GM19351 (cell line): ENCODE results near the gene PROCA1.

Experiments used
- ATAC-seq: cut with Tn5 transposase; IDR thresholded peaks from one replicate; pipeline ENCODE4 v1.9.1; 2021; ENCODE audit warnings: mild to moderate bottlenecking, moderate library complexity; ENCODE audit not compliant: unreplicated experiment

Gene PROCA1

GRCh38 chr17:28711723-28712031 is at the start of gene PROCA1:
TSS of gene PROCA1 (minus strand) at chr17:28711888. CDS start at chr17:28711660, 228 bp downstream.
- peak; percentile 16 for ATAC-seq

GRCh38 chr17:28760601-28761562 is 49.2 kb upstream of the PROCA1 start:
- ATAC-seq: no peak

GRCh38 chr17:28759256-28759865 is 47.7 kb upstream of the PROCA1 start:
- ATAC-seq: no peak

- ATAC-seq: no peak
These were observed 46.9 kb upstream of the PROCA1 start for GRCh38 chr17:28758411-28759121.

GRCh38 chr17:28756049-28756804 is 44.5 kb upstream of the PROCA1 start:
- no peak for ATAC-seq

GRCh38 chr17:28755486-28755885 is 43.8 kb upstream of the PROCA1 start:
- no peak for ATAC-seq

- ATAC-seq: no peak
These were observed 40.1 kb upstream of the PROCA1 start for GRCh38 chr17:28751600-28752366.

- peak; percentile 73 for ATAC-seq
These were observed 38.7 kb upstream of the PROCA1 start for GRCh38 chr17:28750178-28751047.

GRCh38 chr17:28749516-28750177 is 38.0 kb upstream of the PROCA1 start:
- no peak for ATAC-seq

GRCh38 chr17:28748852-28749515 is 37.3 kb upstream of the PROCA1 start:
- no peak for ATAC-seq

- no peak for ATAC-seq
These were observed 36.4 kb upstream of the PROCA1 start for GRCh38 chr17:28747801-28748750.

GRCh38 chr17:28747051-28747691 is 35.5 kb upstream of the PROCA1 start:
- no peak for ATAC-seq

- no peak for ATAC-seq
These were observed 34.9 kb upstream of the PROCA1 start for GRCh38 chr17:28746611-28747050.

GRCh38 chr17:28745786-28746411 is 34.2 kb upstream of the PROCA1 start:
- no peak for ATAC-seq

GRCh38 chr17:28744972-28745785 is 33.5 kb upstream of the PROCA1 start:
- ATAC-seq: no peak
